ENCODE results near the gene SMIM26.

SMIM26 gene

DNA sequence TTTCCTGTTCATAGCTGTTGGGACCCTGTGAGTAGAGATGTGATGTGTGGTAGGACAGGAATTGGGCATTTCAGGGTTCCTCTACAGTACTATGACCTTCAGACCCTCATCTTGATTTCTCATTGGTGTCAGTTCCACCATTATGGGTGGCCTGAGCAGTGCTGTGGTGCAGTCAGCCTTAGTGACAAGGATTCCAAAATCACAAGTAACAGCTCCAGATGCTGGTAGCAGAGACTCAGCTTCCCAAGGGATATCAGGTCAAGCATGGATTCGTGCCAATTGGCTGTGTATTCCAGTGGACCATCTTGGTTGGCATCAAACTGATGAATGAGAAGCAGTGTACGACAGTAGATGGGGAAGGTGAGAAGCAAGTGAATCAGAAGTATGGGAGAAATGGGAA, 3.8 kb downstream of the SMIM26 start:
- Histone ChIP-seq H3K4me3 (ENCODE audit: low read depth, low read length) (no peak overlapping the region), H3K9me3 (no peaks in the 10 kb centered on the region), H3K27me3 (no peaks in the 10 kb centered on the region), H3K4me1 (no peaks in the 10 kb centered on the region), H3K36me3 (peaks cover 5% of the 10 kb centered on the region)
- TF ChIP-seq, protein P1, sequence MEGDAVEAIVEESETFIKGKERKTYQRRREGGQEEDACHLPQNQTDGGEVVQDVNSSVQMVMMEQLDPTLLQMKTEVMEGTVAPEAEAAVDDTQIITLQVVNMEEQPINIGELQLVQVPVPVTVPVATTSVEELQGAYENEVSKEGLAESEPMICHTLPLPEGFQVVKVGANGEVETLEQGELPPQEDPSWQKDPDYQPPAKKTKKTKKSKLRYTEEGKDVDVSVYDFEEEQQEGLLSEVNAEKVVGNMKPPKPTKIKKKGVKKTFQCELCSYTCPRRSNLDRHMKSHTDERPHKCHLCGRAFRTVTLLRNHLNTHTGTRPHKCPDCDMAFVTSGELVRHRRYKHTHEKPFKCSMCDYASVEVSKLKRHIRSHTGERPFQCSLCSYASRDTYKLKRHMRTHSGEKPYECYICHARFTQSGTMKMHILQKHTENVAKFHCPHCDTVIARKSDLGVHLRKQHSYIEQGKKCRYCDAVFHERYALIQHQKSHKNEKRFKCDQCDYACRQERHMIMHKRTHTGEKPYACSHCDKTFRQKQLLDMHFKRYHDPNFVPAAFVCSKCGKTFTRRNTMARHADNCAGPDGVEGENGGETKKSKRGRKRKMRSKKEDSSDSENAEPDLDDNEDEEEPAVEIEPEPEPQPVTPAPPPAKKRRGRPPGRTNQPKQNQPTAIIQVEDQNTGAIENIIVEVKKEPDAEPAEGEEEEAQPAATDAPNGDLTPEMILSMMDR (IDR thresholded peaks at IDR 0.05; ENCODE audit: low read depth, low read length), result no peak
- DNase-seq, result no peak

DNA sequence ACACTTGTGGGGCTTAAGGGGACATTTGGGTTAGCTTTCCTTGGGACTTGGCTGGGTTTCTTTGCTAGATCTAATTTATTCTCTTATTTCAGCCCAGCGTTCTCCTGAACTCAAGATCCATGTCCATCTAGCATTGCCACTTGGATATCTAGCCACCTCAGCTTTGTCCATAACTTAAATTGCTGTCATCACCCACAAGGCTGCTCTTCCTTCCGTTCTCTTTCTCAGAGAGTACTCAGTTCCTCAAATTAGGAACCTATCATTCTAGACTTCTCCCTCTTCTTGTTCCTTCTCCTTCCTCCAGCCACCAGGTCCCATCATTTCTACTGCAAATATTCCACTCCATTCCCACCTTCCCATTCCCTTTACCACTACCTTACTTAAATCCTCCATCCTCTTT, 4.3 kb downstream of the SMIM26 start:
- Histone ChIP-seq H3K9me3 (no peaks in the 10 kb centered on the region), H3K4me1 (no peaks in the 10 kb centered on the region), H3K27me3 (no peaks in the 10 kb centered on the region), H3K36me3 (peaks cover 5% of the 10 kb centered on the region), H3K4me3 (ENCODE audit: low read depth, low read length) (no peak overlapping the region)
- no peak for DNase-seq
- TF ChIP-seq, protein P1 (IDR thresholded peaks at IDR 0.05; ENCODE audit: low read depth, low read length), result no peak

DNA sequence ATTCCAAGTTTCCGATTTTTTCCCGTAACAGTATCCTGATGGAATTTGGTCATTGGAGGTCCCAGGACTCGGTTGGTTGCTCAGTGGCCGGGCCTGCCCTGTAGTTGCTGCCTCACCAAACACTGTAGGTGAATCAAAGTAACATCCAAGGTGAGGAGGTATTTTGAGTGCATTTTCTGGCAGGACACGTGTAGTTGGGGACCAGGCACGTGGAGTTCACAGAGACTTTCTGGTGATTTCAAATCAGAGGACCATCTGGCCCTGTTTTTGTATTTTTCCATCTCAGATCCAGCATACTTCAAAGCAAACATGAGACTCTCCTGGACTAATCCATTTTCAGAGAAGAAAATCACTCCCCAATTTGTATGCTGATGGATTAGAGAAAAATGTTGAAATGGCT, 10.7 kb downstream of the SMIM26 start:
- Histone ChIP-seq H3K9me3 (no peaks in the 10 kb centered on the region), H3K4me3 (ENCODE audit: low read depth, low read length) (no peak overlapping the region), H3K4me1 (no peaks in the 10 kb centered on the region), H3K27me3 (no peaks in the 10 kb centered on the region), H3K36me3 (no peaks in the 10 kb centered on the region)
- no peak for DNase-seq
- TF ChIP-seq, protein P1 (IDR thresholded peaks at IDR 0.05; ENCODE audit: low read depth, low read length), result no peak

DNA sequence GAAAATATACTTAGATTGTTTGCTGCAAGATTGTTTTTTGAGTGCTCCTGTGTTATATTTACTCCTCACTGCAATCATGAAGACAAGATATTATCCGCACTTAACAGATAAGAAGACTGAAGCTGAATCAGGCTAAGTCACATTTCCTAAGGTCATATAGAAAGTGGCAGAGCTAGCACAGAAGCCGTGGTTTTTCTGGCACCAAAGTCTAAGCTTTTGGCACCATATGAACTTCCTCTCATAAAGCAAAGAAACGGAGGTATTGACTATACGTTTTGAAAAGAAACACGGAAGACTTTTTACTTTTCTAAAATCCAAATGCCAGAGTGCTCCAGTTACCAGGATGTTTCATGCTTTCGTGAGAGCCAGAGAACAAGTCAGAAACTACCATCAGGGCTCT, 11.3 kb downstream of the SMIM26 start:
- Histone ChIP-seq H3K9me3 (no peaks in the 10 kb centered on the region), H3K4me3 (ENCODE audit: low read depth, low read length) (no peak overlapping the region), H3K27me3 (no peaks in the 10 kb centered on the region), H3K36me3 (no peaks in the 10 kb centered on the region), H3K4me1 (no peaks in the 10 kb centered on the region)
- no peak for DNase-seq
- TF ChIP-seq, protein P1 (IDR thresholded peaks at IDR 0.05; ENCODE audit: low read depth, low read length), result no peak

DNA sequence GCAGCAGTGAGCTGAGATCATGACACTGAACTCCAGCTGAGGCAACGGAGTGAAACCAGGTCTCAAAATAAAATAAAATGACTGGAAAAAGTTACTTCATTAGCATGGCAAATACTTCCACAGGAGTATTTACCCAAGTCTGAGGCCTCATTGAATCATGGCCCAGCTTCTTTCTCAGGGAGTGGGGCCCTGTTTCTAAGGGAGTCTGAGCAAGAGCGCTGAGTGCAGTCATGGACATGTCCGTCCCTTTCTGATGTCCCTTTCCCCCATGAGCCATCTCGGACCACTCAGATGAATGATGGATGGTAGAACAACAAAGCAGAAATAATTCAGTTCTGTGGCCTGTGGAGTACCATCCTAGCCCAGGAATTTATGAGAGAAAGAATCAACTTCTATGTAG, 12.8 kb downstream of the SMIM26 start:
- DNase-seq, result no peak
- H3K4me1 ChIP-seq, result no peaks in the 10 kb centered on the region
- TF ChIP-seq, protein P1 (IDR thresholded peaks at IDR 0.05; ENCODE audit: low read depth, low read length), result no peak
- H3K27me3 ChIP-seq, result no peaks in the 10 kb centered on the region
- H3K9me3 ChIP-seq, result no peaks in the 10 kb centered on the region
- no peak overlapping the region for H3K4me3 ChIP-seq (ENCODE audit: low read depth, low read length)
- H3K36me3 ChIP-seq, result no peaks in the 10 kb centered on the region

DNA sequence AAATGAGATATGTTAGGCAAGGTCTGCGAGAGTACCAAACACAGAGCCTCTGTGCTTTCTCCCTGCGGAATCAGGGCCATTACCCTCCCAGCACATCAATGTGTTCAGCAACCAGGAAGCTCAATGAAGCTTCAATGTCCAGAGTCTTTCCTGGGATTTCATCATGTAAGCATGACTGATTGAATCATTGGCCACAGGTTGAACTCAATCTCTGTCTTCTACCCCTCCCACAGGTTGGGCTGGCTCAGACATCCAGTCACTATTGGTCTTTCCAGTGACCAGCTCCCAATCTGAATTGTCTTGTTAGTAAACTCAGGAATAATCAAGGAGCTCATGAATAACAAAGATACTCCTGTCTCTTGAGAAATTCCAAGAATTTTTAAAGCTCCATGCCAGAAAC, 17.9 kb downstream of the SMIM26 start:
- TF ChIP-seq, protein P1 (IDR thresholded peaks at IDR 0.05; ENCODE audit: low read depth, low read length), result no peak
- Histone ChIP-seq H3K4me1 (no peaks in the 10 kb centered on the region), H3K4me3 (ENCODE audit: low read depth, low read length) (no peak overlapping the region), H3K27me3 (no peaks in the 10 kb centered on the region), H3K36me3 (no peaks in the 10 kb centered on the region), H3K9me3 (no peaks in the 10 kb centered on the region)
- DNase-seq, result no peak

Measured in BE2C (cell line).